Fibroblast of skin of back (primary cell): ENCODE measurements around the gene PHC2.

Experiments used
- DNase-seq: peaks from one replicate; pipeline ENCODE4 v3.0.0-alpha.2; 2013

The PHC2 gene

DNA sequence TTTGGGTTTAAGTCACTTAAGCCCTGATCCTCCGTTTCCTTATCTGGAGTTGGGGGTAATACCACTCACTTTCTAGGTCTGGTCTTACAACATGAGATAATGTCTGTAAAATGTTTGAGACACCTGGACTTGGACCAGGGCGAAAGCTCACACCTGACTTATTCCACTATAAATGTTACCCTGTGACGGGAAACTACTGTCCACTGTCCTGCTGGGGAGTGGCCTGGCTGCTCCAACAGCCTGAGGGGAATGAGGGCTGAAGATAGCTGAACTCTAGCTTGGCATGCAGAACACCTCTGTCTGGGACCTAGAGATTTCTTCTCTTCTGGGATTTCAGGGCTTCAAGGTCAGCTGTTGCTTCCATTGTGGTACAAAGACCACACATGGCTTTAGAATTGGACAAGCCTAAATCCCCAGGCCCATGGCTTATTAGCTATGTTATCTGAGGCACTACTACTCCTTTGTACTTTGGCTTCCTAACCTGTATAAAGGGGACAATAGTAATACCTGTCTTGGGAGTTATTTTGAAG is 100.5 kb downstream of the PHC2 start:
- no peak for DNase-seq

DNA sequence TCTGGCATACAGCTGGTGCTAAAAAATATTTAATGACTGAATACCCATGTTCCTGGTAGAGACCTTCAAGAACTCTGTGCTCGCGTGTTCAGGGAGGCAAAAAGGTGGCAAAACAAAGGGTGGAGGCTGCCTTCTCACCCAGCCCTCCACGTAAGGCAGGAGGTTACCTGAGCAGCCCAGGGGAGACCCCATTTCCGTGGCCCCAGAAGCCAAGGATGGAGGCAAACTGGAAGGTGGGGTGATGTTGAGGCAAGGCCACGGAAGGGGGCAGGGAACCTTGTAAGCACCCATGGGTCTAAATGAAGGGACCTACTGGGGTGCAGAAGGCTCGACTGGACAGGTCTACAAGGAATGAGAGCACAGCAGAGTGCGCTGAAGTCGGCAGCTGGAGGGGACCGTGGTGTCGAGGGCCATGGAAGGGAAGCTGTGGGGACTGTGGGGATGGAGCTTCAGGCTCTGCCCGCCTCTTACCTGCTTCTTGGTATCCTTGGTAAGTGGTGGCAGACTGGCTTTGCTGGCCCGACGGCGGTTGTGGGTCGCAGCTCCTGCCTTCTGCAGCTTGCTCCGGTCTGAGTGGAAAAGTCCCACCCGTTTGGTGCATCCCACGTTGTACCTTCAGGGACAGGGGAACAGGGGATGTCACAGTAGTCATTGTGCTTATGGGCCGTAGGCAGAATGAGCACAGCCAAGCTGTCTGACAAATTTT is 101.1 kb downstream of the PHC2 start:
- no peak for DNase-seq

DNA sequence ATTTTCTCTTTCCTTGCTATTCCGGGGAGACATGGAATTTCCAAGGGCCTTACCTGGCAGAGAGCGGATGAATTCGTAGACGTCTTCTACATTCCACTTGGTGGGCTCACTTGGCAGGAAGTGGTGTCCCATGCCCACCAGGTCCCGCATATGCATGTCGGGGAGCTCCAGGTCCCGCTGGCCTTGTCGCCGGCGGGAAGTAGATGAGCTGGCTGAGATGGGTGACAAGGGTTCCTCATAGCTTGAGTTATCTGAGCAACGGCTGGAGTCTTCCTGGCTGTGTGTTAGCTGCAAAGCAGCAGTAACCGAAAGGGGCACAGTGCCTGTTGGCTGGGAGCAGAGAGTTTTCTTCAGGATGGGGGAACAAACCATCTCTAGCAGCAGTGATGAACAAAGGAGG is 102.1 kb downstream of the PHC2 start:
- no peak for DNase-seq

DNA sequence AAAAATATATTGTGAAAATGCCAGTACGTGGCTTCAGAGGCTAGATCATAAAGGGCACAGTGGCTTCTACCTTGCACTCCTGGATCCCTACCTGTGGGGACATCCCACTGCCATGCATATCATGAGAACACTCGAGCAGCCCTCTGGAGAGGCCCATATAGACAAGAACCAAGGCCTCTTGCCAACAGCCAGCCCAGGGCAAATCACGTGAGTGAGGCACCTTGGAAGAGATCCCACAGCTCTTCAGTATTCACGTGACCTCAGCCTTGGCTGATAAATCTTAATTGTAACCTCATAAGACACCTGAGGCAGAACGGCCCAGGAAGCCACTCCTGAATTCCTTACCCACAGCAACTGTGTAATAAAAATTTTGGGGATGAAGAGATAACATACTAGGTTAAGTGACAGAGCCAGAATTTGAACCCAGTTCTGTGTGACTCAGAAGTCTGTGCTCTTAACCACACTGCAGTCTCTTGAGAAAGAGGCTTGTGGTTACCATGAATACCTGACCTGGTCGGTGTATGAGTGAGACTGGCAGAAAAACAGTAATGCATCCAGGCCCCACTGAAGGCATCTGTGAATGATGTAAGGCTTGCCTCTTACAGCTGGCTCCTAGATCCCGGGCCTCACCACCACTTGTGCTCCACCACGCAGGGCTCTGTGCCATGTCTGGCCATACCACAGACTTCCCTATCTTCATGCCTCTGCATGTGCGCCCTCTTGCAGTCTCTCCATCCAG is 103.1 kb downstream of the PHC2 start:
- peak; percentile 86 for DNase-seq

DNA sequence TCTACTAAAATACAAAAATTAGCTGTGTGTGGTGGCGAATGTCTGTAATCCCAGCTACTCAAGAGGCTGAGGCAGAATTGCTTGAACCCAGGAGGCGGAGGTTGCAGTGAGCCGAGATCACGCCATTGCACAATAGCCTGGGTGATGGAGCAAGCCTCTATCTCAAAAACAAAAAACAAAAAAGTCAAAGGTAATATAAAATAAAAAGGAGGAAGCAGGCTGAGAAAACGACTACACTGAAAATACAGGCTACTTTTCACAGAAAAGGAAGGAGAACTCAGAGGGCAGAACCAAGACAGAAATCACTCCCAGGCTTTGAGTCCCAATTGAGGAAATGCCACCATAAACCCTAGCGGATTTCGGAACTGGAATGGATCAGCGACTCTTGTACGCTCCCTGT is 104.1 kb downstream of the PHC2 start:
- DNase-seq = no peak

DNA sequence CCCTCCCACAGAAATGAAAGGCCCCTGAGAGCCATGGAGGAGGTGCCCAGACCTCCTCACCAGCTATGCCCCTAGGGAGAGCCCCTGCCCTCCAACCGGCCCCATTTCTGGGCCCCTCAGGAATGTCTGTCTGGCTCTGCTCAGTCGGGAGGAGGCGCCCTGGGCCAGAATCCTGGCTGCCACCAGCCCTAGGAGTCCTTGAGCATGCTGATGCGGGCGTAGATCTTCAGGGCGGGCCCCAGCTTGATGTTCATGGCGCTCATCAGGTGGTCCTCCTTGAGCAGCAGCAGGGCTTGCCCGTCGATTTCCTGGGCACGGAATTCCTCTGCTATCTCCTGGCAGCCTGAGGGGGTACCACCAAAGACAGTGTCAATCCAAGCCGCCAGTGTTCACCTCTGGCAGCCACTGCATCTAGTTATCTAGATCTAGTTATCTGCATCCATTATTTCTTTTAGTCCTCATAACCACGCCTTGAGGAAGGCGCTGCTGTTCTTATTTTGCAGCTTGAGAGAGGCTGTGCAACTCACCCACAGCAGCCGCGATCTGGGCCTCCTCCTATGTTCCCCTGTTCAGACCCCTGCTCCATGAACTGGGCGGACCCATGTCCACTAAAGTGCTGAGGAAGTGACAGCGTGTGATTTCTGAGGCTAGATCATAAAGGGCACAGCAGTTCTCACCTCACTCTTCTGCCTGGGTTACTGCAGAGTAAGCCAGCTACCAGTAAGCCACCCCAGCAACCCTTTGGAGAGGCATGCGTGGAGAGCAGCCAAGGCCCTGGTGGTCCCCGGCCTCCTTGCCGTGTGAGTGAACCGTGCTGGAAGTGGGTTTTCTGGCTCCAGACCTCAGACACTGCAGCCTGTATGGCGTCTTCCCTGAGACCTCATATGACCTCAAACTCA is 106.0 kb downstream of the PHC2 start:
- DNase-seq = no peak

DNA sequence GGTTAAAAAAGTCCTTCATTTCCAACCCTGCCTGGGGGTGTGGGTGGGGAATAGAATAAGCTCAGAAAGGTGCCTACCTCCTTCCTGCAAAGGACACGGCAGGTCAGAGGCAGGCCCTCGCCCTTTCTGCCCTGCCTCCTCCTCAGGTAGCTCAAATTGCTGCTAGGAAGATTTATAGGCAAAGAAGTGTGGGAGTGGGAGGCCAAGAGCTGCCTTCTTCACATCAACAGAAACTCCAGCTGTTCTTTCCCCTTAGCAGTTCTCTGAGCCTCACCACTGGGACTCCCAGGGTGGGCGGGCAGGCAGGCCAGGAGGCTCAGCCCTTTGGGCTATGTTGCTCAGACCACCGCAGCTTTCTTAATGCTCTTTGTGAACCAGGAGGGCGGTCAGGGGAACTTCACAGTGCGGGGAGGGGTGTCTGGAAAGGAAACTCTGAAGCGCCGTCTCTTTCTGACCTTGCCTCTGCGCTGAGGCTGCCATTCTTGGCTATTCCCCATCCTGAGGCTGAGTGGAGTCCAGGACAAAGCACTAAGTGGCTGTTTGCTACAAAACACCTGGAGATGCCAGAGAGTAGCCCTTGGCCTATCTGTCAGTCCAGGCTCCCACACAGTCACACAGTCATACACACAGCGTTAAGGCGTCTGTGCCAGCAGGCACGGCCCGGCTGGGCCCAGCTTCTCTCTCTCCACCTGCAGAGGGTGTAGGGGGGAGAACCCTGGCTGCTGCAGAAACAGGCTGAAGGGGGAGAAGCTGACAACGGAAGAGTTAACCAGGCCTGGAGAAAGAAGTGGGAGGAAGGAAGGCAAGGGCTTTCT is 107.0 kb downstream of the PHC2 start:
- DNase-seq = no peak

DNA sequence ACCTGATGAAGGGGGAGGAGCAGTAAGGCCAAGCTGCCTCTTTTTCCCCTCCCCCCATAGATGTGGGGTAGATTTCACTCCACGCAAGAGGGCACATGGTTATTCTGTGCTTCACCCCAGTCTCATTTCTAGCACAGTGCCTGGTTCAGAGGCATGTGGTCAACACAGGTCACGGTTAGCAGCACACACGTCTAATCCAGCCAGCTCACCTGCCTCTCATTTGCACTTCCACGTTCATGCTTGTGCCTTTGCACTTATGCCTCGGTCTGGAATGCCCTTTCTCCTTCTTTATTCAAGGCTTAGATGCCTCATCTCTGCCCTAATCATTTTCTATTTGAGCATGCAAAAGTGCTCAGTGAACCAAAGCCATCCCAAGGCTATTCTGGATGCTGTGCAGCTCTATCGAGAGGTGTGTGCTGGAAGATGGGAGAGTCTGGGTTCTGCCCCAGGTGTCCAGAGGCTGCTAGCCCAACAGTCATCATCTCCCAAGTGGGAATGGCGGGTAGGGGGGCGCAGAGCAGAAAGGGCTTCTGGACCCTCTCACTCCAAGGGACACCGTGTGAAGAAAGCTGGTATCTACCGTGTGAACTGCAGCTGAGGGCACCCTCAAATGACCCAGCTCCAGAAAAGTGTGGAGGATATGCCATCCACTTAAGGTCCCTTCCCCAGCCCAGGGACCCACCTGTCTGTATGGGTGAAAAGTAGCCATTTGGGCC is 107.9 kb downstream of the PHC2 start:
- no peak for DNase-seq

DNA sequence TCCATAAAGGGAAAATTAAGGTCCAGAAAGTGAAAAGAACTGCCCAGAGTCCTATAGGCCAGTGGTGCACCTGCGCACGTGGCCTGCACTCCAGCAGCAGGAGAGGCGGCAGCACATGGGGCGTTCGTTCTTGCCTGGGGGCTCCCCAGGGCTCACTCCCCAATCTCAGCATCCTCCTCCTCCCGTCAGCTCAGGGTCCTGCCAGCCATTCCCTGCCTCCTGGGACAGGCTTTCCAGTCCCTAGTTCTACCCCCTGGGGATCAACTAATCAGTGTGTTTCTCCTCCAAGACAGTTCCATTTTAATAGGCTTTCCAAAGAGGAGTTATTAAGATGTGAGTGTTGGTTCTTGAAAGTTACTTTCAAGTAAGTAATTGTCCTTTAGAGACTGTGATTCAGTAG is 108.8 kb downstream of the PHC2 start:
- no peak for DNase-seq

DNA sequence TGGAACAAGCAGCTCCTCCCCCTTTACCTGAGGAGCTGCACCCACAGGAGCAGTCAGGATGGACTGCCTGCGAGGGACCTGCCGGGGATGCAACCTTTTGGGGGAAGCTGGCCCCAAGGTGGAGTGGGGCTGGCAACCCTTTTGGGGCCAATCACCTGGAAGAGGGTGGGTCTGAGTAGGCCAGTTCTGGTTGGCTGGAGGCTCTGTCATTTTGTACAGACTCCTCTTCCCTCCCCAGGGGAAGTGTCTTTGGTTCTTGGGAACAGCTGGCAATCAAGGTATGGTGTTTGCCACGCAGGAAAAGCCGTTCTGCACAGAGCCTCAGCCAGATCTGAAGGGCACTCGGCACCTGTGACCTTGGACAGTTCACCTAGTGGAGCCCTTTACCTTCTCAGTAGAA is 109.7 kb downstream of the PHC2 start:
- DNase-seq = no peak

DNA sequence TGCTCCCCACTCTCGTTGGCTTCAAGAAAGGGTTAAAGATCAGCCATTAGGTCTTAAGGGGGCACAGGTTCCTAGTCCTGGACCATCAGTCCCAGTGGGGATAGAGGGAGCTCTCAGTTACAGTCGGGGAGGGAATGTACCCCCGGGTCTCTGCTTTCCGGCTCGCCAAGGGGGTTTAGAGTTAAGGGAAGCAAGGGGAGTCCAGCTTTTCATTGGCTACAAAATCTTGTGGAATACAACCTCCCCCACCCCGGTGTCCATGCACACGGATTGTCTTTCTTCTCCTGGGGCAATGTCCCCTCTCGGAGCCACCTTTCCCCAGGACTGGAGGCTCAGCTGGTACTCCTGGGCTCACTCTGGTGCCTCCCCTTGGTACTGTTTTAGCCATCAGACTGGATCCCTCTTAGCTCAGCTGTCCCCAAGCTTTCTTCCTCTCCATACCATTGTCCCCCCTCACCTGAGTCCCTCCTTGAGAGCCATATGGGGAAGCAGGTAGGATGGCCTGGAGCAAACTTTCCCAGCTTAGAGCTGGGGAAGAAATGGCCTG is 110.2 kb downstream of the PHC2 start, which contains the start of gene A3GALT2:
Gene A3GALT2, minus strand, starts transcription at position 480 of the 547 bp plus-strand sequence. Its CDS starts 0 bp downstream, at position 480.
- no peak for DNase-seq

DNA sequence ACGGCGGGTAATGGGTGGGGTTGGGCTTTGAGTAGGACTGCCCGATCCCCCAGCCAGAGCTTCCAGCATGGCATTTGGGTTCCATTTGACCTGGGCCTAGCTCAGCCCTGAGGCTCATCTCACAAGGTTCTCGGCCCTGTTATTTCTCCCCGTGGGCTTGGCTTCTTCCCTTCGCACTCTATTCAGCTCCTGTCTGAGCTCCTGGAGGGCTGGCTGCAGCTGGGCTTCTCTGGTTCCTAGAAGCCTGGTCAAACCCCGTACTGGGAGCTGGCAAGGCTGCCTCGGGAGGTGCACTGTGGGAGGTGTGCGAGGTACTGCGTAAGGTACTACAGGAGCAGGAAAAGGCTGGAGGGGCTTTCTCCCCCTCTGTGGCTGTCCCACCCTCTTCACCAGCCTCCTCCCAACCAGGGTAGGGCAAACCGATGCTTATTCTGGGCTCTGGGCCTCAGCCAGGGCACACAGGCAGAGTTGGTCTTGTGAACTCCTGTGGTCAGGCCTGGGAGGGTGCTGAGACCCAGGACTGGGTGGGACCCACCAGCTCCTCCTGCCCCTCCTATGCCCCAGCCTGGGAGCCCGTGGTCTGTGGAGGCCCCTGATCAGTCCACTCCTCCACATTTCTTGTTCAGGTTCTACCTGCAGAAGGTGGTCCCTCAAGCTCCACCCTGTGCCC is 110.8 kb downstream of the PHC2 start:
- DNase-seq = no peak

DNA sequence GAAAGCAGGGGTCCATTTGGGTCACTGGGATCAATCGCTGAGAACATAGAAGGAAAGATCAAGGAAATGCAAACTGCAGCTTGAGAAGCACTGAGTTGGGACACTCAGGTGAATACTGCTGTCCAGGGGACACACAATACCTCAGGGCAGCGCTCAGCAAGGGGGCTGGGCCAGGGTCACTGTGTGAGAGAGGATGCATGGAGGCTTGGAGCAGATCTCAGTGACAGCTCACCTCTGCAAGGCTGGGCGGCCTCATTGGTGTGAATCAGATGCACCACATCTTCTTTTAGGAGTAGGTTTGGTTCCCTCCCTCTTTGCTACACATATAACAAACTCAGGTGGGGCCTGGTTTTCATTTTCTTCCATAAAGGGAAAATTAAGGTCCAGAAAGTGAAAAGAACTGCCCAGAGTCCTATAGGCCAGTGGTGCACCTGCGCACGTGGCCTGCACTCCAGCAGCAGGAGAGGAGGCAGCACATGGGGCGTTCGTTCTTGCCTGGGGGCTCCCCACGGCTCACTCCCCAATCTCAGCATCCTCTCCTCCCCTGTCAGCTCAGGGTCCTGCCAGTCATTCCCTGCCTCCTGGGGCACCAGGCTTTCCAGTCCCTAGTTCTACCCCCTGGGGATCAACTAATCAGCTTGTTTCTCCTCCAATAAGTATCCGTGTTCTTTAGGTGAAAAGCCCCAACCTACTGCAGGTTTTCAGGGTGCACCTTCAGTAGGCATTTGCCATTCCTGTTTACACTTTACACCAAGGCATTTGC is 111.5 kb downstream of the PHC2 start:
- DNase-seq = no peak

DNA sequence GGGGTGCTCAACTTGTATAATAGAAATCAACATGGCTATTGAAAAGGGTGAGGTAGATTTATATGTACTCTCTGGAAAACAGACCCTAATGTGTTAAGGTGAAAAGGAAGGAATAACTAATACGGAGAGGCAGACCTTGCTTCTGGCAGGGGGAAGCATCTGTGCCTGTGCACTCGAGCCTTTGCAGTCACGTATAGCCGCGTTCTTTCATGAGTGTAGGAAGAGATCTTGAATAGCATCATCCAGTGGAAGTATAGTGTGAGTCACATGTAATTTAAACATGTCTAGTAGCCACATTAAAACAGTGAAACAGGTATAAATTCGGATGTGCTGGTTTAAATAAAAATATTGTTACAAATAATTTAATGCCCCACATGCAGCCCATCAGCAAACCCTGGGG is 112.9 kb downstream of the PHC2 start:
- DNase-seq = peak; percentile 53

DNA sequence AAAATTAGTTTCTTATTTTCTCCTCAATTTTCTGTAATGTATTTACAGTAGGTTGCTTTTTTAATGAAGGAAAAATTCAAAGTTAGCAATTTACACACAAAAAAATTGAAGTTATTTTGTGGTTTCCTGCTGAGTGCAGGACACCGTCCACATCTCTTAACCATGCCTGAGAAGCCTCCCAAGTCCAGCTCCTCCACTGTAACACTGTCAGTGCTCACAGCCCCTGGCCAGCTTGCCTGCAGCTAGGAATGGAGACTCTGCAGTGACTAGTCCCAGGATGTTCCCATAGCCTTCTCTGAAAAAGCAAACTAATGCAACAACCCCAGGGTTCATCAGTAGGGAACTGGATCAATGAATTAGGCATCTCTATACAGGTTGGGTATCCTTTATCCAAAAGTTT is 113.5 kb downstream of the PHC2 start:
- DNase-seq = no peak

DNA sequence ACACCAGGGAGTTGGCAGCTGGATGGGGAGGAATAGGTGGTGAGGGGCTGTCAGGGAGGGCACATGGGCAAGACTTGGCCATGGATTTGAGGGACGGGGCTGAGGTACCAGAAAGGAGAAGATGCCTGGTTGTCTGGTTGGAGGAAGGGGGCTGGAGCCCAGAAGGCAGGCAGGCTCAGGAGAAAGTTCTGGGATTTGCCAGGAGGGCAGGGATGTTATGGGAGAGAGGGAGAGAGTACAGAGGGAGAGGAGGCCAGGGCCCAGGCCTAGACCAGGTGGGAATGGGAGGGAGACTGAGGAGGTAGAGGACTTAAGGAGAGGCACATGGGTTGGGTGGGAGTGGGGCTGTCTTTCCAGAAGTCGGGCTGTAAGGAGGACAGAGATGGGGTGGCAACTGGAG is 114.3 kb downstream of the PHC2 start:
- no peak for DNase-seq

DNA sequence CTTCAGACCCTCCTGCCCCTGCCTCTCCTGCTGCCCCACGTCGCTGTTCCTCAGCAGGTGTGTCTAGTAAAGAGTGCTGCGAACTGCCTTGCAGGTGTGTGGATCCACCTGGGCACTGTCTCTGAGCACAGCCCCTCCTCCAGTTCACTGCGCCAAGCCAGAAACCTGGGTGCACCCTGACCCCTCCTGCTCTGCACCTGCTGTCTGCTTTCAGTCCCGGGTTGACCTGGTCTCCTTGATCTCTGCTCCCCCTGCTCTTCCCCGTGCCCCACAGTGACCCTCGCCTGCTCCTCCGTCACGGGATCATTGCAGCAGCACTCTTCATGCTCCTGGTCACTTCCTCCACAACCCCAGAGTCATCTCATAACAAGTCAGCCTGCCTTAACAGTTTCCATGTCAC is 116.5 kb downstream of the PHC2 start:
- no peak for DNase-seq

DNA sequence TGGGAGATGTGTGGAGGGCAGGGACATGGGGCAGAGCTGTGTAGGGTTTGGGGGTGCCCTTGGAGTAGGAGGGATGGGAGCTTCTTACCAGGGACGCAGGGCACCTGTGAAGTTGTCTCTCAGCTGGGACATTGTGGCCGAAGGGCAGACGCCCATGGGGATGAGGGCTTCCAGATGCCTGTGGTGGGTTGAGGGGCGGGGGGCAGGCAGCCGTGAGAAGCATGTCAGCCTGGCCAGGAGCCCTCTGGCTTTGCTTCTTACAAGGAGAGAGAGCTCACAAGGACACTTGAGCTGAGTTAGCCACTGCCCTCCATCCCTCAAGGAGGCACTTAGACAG is 118.5 kb downstream of the PHC2 start:
- DNase-seq = no peak

DNA sequence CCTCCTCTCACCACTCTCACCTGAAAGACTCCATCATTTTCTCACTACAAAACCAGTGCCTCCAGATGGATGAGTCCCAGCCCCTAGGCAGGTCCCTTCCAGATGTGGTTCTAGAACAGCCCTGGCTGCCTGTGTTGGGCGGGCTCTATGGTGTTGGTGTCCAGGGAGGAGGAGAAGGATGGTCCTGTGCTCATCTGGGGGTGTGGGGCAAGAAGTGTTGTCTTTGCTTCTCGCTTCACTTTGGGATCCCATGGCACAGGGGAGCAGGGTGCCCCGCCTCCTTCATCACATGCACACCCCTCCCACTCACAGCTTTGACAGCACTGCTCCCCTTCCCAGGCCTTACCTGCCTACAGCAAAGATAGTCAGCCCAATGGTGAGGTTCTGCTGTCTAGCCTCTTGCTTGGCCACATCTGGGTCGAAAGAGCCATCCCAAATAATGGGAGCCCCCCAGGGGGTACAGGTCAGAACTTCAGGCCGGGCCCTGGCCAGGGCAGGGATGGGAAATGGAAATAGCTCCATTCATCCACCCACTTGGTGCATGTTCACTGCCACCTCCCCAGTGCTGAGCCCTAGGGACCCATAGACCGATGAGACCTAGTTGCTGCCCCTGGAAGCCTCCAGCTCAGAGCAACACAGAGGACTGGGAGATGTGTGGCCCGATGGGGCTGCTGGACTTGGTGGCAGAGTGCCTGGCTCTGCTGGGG is 119.0 kb downstream of the PHC2 start:
- no peak for DNase-seq
